Mesodermal cell (in vitro differentiated cells): ENCODE measurements around the gene TIMP3.

Experiments
- H3K27ac ChIP-seq: 2 replicates; pipeline ENCODE4 v1.7.0; 2013; ENCODE audit warnings: mild to moderate bottlenecking, low read depth, low read length, moderate library complexity; ENCODE audit not compliant: severe bottlenecking
- H3K36me3 ChIP-seq: 2 replicates; pipeline ENCODE4 v1.7.1; 2013; ENCODE audit warnings: mild to moderate bottlenecking, low read length, moderate library complexity; ENCODE audit not compliant: control insufficient read depth, insufficient read depth
- H3K4me1 ChIP-seq: one replicate; pipeline ENCODE4 v1.7.1; 2013; ENCODE audit warnings: mild to moderate bottlenecking, low read length; ENCODE audit not compliant: insufficient read depth, control insufficient read depth, poor library complexity, severe bottlenecking
- H3K4me3 ChIP-seq: 2 replicates; pipeline ENCODE4 v1.7.0; 2013; ENCODE audit warnings: low read length, control low read depth, mild to moderate bottlenecking; ENCODE audit not compliant: insufficient read depth, poor library complexity, severe bottlenecking; ENCODE audit errors: extremely low read depth
- H3K9me3 ChIP-seq: 2 replicates; pipeline ENCODE4 v1.7.1; 2013; ENCODE audit warnings: mild to moderate bottlenecking, low read length, moderate library complexity; ENCODE audit not compliant: control insufficient read depth
- WGBS, 2 experiments: methylation state at CpG; one replicate each; pipeline ENCODE4 v1.1.5; 2013; ENCODE audit warnings: missing lambda C conversion rate in 2 of 2; ENCODE audit not compliant: insufficient coverage in 2 of 2; 5-methylcytosine and 5-hydroxymethylcytosine counted together

Gene TIMP3

GRCh38 chr22:32858121-32858703 is 56.7 kb downstream of the TIMP3 start:
- no peaks in the 10 kb centered on the region for H3K9me3 ChIP-seq
- peaks cover 3% of the 10 kb centered on the region for H3K4me1 ChIP-seq
- no peak overlapping the region for H3K27ac ChIP-seq
- H3K36me3 ChIP-seq = peaks cover 78% of the 10 kb centered on the region
- H3K4me3 ChIP-seq = no peak overlapping the region
- WGBS, 2 experiments = 93 to 94% methylated on average over 2 to 3 of the region's 3 CpGs

GRCh38 chr22:32858957-32859356 is 57.5 kb downstream of the TIMP3 start:
- Histone ChIP-seq H3K4me3 (no peak overlapping the region), H3K9me3 (no peaks in the 10 kb centered on the region), H3K36me3 (peaks cover 73% of the 10 kb centered on the region), H3K4me1 (peaks cover 3% of the 10 kb centered on the region), H3K27ac (no peak overlapping the region)
- WGBS, 2 experiments = 95 to 97% methylated on average over 8 to 9 of the region's 9 CpGs

- WGBS, 2 experiments = 78% methylated on average over 1 of the region's 1 CpG; no CpG with 5 or more reads in 1 of the 2 experiments
- H3K9me3 ChIP-seq = no peaks in the 10 kb centered on the region
- no peak overlapping the region for H3K27ac ChIP-seq
- H3K36me3 ChIP-seq = peaks cover 65% of the 10 kb centered on the region
- no peak overlapping the region for H3K4me3 ChIP-seq
- peaks cover 3% of the 10 kb centered on the region for H3K4me1 ChIP-seq
Measured at GRCh38 chr22:32859743-32860142, 58.2 kb downstream of the TIMP3 start.

- WGBS, 2 experiments = 96% methylated on average over 4 of the region's 5 CpGs; no CpG with 5 or more reads in 1 of the 2 experiments
- Histone ChIP-seq H3K9me3 (no peaks in the 10 kb centered on the region), H3K27ac (no peak overlapping the region), H3K4me3 (no peak overlapping the region), H3K36me3 (peaks cover 56% of the 10 kb centered on the region), H3K4me1 (peaks cover 3% of the 10 kb centered on the region)
Measured at GRCh38 chr22:32861330-32861729, 59.8 kb downstream of the TIMP3 start.

- no peak overlapping the region for H3K27ac ChIP-seq
Measured at GRCh38 chr22:32862083-32862482, 60.6 kb downstream of the TIMP3 start.

GRCh38 chr22:32862936-32863661 is 61.6 kb downstream of the TIMP3 start:
- Histone ChIP-seq H3K4me3 (no peak overlapping the region), H3K4me1 (peaks cover 3% of the 10 kb centered on the region), H3K9me3 (no peaks in the 10 kb centered on the region), H3K27ac (no peak overlapping the region), H3K36me3 (peaks cover 40% of the 10 kb centered on the region)
- WGBS, 2 experiments = 91 to 93% methylated on average over 4 to 6 of the region's 8 CpGs

More at GRCh38 chr22:32862083-32862482, 60.6 kb downstream of the TIMP3 start:
- Histone ChIP-seq H3K4me1 (peaks cover 3% of the 10 kb centered on the region), H3K36me3 (peaks cover 50% of the 10 kb centered on the region), H3K4me3 (no peak overlapping the region), H3K9me3 (no peaks in the 10 kb centered on the region)
- 77 to 94% methylated on average over 2 of the region's 4 CpGs for WGBS, 2 experiments

- no peaks in the 10 kb centered on the region for H3K9me3 ChIP-seq
- H3K4me1 ChIP-seq = peaks cover 3% of the 10 kb centered on the region
- WGBS, 2 experiments = 96% methylated on average over 3 of the region's 3 CpGs
- no peak overlapping the region for H3K4me3 ChIP-seq
- no peak overlapping the region for H3K27ac ChIP-seq
- peaks cover 31% of the 10 kb centered on the region for H3K36me3 ChIP-seq
Measured at GRCh38 chr22:32864041-32864440, 62.5 kb downstream of the TIMP3 start.

GRCh38 chr22:32864596-32864995 is 63.1 kb downstream of the TIMP3 start:
- H3K9me3 ChIP-seq = no peaks in the 10 kb centered on the region
- H3K4me1 ChIP-seq = peaks cover 3% of the 10 kb centered on the region
- WGBS, 2 experiments = 93 to 98% methylated on average over 4 of the region's 7 CpGs
- no peak overlapping the region for H3K27ac ChIP-seq
- H3K36me3 ChIP-seq = peaks cover 25% of the 10 kb centered on the region
- no peak overlapping the region for H3K4me3 ChIP-seq

- Histone ChIP-seq H3K4me3 (no peak overlapping the region), H3K36me3 (peaks cover 5% of the 10 kb centered on the region), H3K27ac (no peak overlapping the region), H3K4me1 (peaks cover 3% of the 10 kb centered on the region), H3K9me3 (no peaks in the 10 kb centered on the region)
- 94 to 100% methylated on average over 2 of the region's 4 CpGs for WGBS, 2 experiments
Measured at GRCh38 chr22:32866953-32867352, 65.4 kb downstream of the TIMP3 start.

GRCh38 chr22:32868946-32869345 is 67.4 kb downstream of the TIMP3 start:
- 96 to 98% methylated on average over 4 to 5 of the region's 6 CpGs for WGBS, 2 experiments
- Histone ChIP-seq H3K4me3 (no peak overlapping the region), H3K9me3 (no peaks in the 10 kb centered on the region), H3K36me3 (no peaks in the 10 kb centered on the region), H3K4me1 (no peaks in the 10 kb centered on the region), H3K27ac (no peak overlapping the region)

GRCh38 chr22:32870474-32870873 is 69.0 kb downstream of the TIMP3 start:
- no peaks in the 10 kb centered on the region for H3K4me1 ChIP-seq
- no peaks in the 10 kb centered on the region for H3K9me3 ChIP-seq
- H3K4me3 ChIP-seq = no peak overlapping the region
- no peak overlapping the region for H3K27ac ChIP-seq
- no peaks in the 10 kb centered on the region for H3K36me3 ChIP-seq
